ENCODE measurements around the gene PLCH2. TPM values are rescaled to one million over a fixed set of nuclear protein-coding genes. Genes with fewer than 3 reads are reported as not detected.

PLCH2 gene
- total and polyA plus RNA-seq, 2 of the 13 experiments (the other 11 are each of a cell fraction or from before 2014, with no cell fraction given), result 0.15 to 0.67 TPM

DNA sequence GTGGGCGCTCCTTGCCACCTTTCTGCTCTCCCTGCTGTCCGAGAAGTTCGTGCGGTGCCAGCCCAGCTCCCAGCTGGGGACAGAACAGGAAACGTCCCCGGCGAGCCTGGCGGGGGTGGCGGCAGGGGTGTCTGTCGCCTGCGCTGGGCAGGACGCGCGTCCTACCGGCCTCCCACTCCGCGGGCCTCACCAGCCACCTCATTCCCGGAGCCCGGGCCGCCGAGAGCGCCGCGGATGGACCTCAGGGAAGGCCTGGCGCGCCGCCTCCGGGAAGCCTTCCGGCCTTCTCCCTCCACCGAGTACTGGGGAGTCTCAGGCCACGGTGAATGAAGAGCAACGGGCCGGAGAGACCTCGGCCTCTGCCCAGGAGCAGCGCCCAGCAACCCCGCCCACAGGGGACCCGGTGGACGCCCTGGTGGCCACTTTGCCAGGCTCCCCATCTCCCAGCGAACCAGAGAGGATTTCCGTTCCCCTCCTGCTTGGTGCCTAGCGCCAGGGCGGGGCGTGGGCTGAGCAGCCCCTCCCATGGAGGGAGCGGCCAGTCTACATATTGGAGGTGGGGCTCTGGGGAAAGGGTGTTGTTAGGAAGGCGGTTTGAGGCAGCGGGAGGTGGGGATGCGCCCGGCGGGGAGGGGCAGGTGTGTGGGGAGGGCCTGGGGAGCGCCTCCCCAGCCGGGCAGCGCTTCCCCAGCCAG is 70.6 kb downstream of the PLCH2 start (continued):
- TF ChIP-seq MTA1 (CRISPR knock-in tag; IDR thresholded peaks at IDR 0.05; ENCODE audit: borderline replicate concordance) (no peak), HIC2 (CRISPR knock-in tag; IDR thresholded peaks at IDR 0.05; ENCODE audit: low read depth) (peak; percentile 63; the same call in 1 of the 2 replicates), FOXM1 (CRISPR knock-in tag; IDR thresholded peaks at IDR 0.05) (no peak), MEIS1 (CRISPR knock-in tag; IDR thresholded peaks at IDR 0.05; ENCODE audit: borderline replicate concordance) (no peak), ZNF780A (CRISPR knock-in tag; IDR thresholded peaks at IDR 0.05) (peak; percentile 93), PHF8 (CRISPR knock-in tag; IDR thresholded peaks at IDR 0.05) (peak; percentile 39), ZNF30 (CRISPR knock-in tag; IDR thresholded peaks at IDR 0.05) (no peak), TAF1 (CRISPR knock-in tag; IDR thresholded peaks at IDR 0.05) (peak; percentile 2; the same call in 1 of the 2 replicates), ZNF121 (CRISPR knock-in tag; IDR thresholded peaks at IDR 0.05) (no peak), ZNF607 (CRISPR knock-in tag; IDR thresholded peaks at IDR 0.05; ENCODE audit: borderline replicate concordance) (no peak), SALL1 (CRISPR knock-in tag; IDR thresholded peaks at IDR 0.05) (no peak; the same call in 1 of the 2 replicates), ZBTB3 (CRISPR knock-in tag; IDR thresholded peaks at IDR 0.05; ENCODE audit: borderline replicate concordance, low read depth) (no peak), ATRX (CRISPR knock-in tag; IDR thresholded peaks at IDR 0.05; ENCODE audit: borderline replicate concordance) (no peak), RARA (CRISPR knock-in tag; IDR thresholded peaks at IDR 0.05) (no peak), ZNF816 (CRISPR knock-in tag; IDR thresholded peaks at IDR 0.05; ENCODE audit: borderline replicate concordance) (no peak), XBP1 (CRISPR knock-in tag; IDR thresholded peaks at IDR 0.05) (no peak), HMG20B (CRISPR knock-in tag; conservative IDR thresholded peaks at IDR 0.05) (no peak), ZNF230 (CRISPR knock-in tag; IDR thresholded peaks at IDR 0.05) (no peak), HOMEZ (CRISPR knock-in tag; IDR thresholded peaks at IDR 0.05; ENCODE audit: low read depth) (no peak)
- TF ChIP-seq, protein P1, sequence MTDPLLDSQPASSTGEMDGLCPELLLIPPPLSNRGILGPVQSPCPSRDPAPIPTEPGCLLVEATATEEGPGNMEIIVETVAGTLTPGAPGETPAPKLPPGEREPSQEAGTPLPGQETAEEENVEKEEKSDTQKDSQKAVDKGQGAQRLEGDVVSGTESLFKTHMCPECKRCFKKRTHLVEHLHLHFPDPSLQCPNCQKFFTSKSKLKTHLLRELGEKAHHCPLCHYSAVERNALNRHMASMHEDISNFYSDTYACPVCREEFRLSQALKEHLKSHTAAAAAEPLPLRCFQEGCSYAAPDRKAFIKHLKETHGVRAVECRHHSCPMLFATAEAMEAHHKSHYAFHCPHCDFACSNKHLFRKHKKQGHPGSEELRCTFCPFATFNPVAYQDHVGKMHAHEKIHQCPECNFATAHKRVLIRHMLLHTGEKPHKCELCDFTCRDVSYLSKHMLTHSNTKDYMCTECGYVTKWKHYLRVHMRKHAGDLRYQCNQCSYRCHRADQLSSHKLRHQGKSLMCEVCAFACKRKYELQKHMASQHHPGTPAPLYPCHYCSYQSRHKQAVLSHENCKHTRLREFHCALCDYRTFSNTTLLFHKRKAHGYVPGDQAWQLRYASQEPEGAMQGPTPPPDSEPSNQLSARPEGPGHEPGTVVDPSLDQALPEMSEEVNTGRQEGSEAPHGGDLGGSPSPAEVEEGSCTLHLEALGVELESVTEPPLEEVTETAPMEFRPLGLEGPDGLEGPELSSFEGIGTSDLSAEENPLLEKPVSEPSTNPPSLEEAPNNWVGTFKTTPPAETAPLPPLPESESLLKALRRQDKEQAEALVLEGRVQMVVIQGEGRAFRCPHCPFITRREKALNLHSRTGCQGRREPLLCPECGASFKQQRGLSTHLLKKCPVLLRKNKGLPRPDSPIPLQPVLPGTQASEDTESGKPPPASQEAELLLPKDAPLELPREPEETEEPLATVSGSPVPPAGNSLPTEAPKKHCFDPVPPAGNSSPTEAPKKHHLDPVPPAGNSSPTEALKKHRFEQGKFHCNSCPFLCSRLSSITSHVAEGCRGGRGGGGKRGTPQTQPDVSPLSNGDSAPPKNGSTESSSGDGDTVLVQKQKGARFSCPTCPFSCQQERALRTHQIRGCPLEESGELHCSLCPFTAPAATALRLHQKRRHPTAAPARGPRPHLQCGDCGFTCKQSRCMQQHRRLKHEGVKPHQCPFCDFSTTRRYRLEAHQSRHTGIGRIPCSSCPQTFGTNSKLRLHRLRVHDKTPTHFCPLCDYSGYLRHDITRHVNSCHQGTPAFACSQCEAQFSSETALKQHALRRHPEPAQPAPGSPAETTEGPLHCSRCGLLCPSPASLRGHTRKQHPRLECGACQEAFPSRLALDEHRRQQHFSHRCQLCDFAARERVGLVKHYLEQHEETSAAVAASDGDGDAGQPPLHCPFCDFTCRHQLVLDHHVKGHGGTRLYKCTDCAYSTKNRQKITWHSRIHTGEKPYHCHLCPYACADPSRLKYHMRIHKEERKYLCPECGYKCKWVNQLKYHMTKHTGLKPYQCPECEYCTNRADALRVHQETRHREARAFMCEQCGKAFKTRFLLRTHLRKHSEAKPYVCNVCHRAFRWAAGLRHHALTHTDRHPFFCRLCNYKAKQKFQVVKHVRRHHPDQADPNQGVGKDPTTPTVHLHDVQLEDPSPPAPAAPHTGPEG (CRISPR knock-in tag; IDR thresholded peaks at IDR 0.05), result no peak
- TF ChIP-seq, protein P2, sequence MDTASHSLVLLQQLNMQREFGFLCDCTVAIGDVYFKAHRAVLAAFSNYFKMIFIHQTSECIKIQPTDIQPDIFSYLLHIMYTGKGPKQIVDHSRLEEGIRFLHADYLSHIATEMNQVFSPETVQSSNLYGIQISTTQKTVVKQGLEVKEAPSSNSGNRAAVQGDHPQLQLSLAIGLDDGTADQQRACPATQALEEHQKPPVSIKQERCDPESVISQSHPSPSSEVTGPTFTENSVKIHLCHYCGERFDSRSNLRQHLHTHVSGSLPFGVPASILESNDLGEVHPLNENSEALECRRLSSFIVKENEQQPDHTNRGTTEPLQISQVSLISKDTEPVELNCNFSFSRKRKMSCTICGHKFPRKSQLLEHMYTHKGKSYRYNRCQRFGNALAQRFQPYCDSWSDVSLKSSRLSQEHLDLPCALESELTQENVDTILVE (CRISPR knock-in tag; IDR thresholded peaks at IDR 0.05), result no peak

Data from HepG2 (cell line).